K562 (cell line): Measurements from ENCODE around the gene DNAJC9. TPM values are rescaled to one million over a fixed set of nuclear protein-coding genes. Genes with fewer than 3 reads are reported as not detected.

Experiments used
- ATAC-seq: fragments of 200-7000 bp; cut with Tn5 transposase; 3 replicates; pipeline ENCODE4 v1.9.1; 2020; ENCODE audit warnings: moderate library complexity
- BruUV-seq: library from RNA; stranded (reverse); fragments of 400-500 nt; replicated peaks from 2 replicates; lab custom pipeline; 2021; lab: Mats Ljungman, UMichigan
- CTCF ChIA-PET: fragments of 300-600 bp; formaldehyde crosslinking; extraction: SDS; loops from one replicate; lab custom pipeline; 2021; ENCODE audit warnings: low intra/inter-chr PET ratio; lab: Yijun Ruan, JAX
- POLR2A ChIA-PET: fragments of 300-600, 350-650 bp; sonication (Branson Sonifier 250); formaldehyde crosslinking; extraction: SDS; loops from one replicate; lab custom pipeline; 2021; ENCODE audit warnings: antibody characterized with exemption, inconsistent platforms; lab: Yijun Ruan, JAX
- DNase-seq, 4 experiments: peaks; one replicate each; pipeline versions ENCODE4 v3.0.0 to v3.0.0-alpha.2; 2011 to 2018; ENCODE audit warnings: low spot score in 3 of 4, mixed read lengths in 3 of 4; ENCODE audit errors: extremely low read depth in 1 of 4
- FAIRE-seq: peaks from 2 replicates; lab custom pipeline; 2011; peaks lifted over from hg19 to GRCh38; lab: Jason Lieb, UNC
- H2AFZ ChIP-seq: 2 replicates; pipeline ENCODE4 v1.6.0; 2011; ENCODE audit warnings: low read depth, low read length, control low read depth, inconsistent platforms
- H3K27ac ChIP-seq: fragments of 200-600 bp; 3 replicates; pipeline ENCODE4 v1.8.0; 2011; ENCODE audit warnings: low read depth, mild to moderate bottlenecking, control low read depth, inconsistent platforms, low read length, moderate library complexity, mixed read lengths; ENCODE audit errors: extremely low read depth
- H3K27me3 ChIP-seq, 2 experiments: fragments of 300-600 bp in 1 of 2; 2 replicates in 1 of 2; 3 replicates in 1 of 2; pipeline versions ENCODE4 v1.6.0 to v1.8.0; 2011; ENCODE audit warnings: inconsistent platforms in 2 of 2, low read length in 2 of 2, mild to moderate bottlenecking in 1 of 2, mixed read lengths in 1 of 2, moderate library complexity in 1 of 2; ENCODE audit not compliant: control insufficient read depth in 2 of 2, insufficient read depth in 2 of 2
- H3K36me3 ChIP-seq: fragments of 300-600 bp; 3 replicates; pipeline ENCODE4 v1.8.0; 2011; ENCODE audit warnings: mild to moderate bottlenecking, low read length, inconsistent platforms; ENCODE audit not compliant: control insufficient read depth, insufficient read depth
- H3K4me1 ChIP-seq, 2 experiments: fragments of 200-600 bp in 1 of 2; replicated peaks in 1 of 2; 2 replicates in 1 of 2; 3 replicates in 1 of 2; pipeline versions ENCODE4 v1.5.1 to v1.8.0; 2011; ENCODE audit warnings: inconsistent platforms in 2 of 2, low read length in 2 of 2, mild to moderate bottlenecking in 1 of 2, mixed read lengths in 1 of 2, moderate library complexity in 1 of 2; ENCODE audit not compliant: control insufficient read depth in 2 of 2, insufficient read depth in 2 of 2
- H3K4me2 ChIP-seq: 2 replicates; pipeline ENCODE4 v1.6.1; 2011; ENCODE audit warnings: low read length, control low read depth, inconsistent platforms, mixed read lengths; ENCODE audit not compliant: insufficient read depth
- H3K4me3 ChIP-seq: fragments of 200-600 bp; sonication (generic), shearing (Covaris generic); 2 replicates; pipeline ENCODE4 v1.5.1; 2016; ENCODE audit warnings: control low read depth, inconsistent platforms
- H3K79me2 ChIP-seq: fragments of 200-600 bp; 3 replicates; pipeline ENCODE4 v1.8.0; 2011; ENCODE audit warnings: low read length, inconsistent platforms; ENCODE audit not compliant: control insufficient read depth, insufficient read depth
- H3K9ac ChIP-seq, 2 experiments: 2 replicates each; pipeline versions ENCODE4 v1.6.0 to v1.6.1; 2011; ENCODE audit warnings: low read depth in 2 of 2, low read length in 2 of 2, control low read depth in 1 of 2, inconsistent platforms in 1 of 2, mild to moderate bottlenecking in 1 of 2, mixed read lengths in 1 of 2; ENCODE audit not compliant: insufficient read depth in 1 of 2
- H3K9me1 ChIP-seq: one replicate; pipeline ENCODE4 v1.6.0; 2011; ENCODE audit warnings: inconsistent platforms, mild to moderate bottlenecking, low read length, moderate library complexity; ENCODE audit not compliant: control insufficient read depth, insufficient read depth
- H3K9me3 ChIP-seq: replicated peaks from 2 replicates; pipeline ENCODE4 v1.5.1; 2011; ENCODE audit warnings: low read depth, low read length, inconsistent platforms; ENCODE audit not compliant: control insufficient read depth, insufficient read depth
- H4K20me1 ChIP-seq: replicated peaks from 2 replicates; pipeline ENCODE4 v1.6.1; 2011; ENCODE audit warnings: low read length, inconsistent platforms, mixed read lengths; ENCODE audit not compliant: control insufficient read depth, insufficient read depth
- C11orf30 ChIP-seq: fragments of 450-650 bp; IDR thresholded peaks from 2 replicates; pipeline ENCODE4 v1.6.1; 2016; ENCODE audit warnings: low read depth, mild to moderate bottlenecking
- COPS2 ChIP-seq: fragments of 450-650 bp; conservative IDR thresholded peaks from 2 replicates; pipeline ENCODE4 v1.6.1; 2016; ENCODE audit warnings: mild to moderate bottlenecking, moderate library complexity
- CREB5 ChIP-seq: fragments of 250-450 bp; sonication (Bioruptor Pico); IDR thresholded peaks from 2 replicates; pipeline ENCODE4 v1.5.0; 2020; ENCODE audit warnings: mild to moderate bottlenecking
- MGA ChIP-seq: fragments of 450-650 bp; IDR thresholded peaks from 2 replicates; pipeline ENCODE4 v1.6.1; 2016; ENCODE audit warnings: mild to moderate bottlenecking, moderate library complexity
- NFE2 ChIP-seq: IDR thresholded peaks from 2 replicates; pipeline ENCODE4 v1.6.1; 2014; ENCODE audit warnings: antibody characterized with exemption, low read depth
- NR4A1 ChIP-seq, 2 experiments: fragments of 250-450 bp in 1 of 2; fragments of 450-650 bp in 1 of 2; sonication (Bioruptor Pico) in 1 of 2; IDR thresholded peaks; 2 replicates each; pipeline versions ENCODE4 v1.4.0 to v1.6.1; 2016 to 2020; ENCODE audit warnings: mild to moderate bottlenecking in 2 of 2, missing compliant biosample characterization in 1 of 2, missing genetic modification characterization in 1 of 2, moderate library complexity in 1 of 2
- RBM39 ChIP-seq: fragments of 200-400 bp; formaldehyde crosslinking; optimal IDR thresholded peaks from 2 replicates; pipeline ENCODE3; 2018; ENCODE audit warnings: low read depth, low read length
- SMARCA5 ChIP-seq: fragments of 450-650 bp; IDR thresholded peaks from 2 replicates; pipeline ENCODE4 v1.6.1; 2016
- ZNF239 ChIP-seq: fragments of 250-450 bp; sonication (Bioruptor Pico); IDR thresholded peaks from 2 replicates; pipeline ENCODE4 v1.4.0; 2020; ENCODE audit warnings: mild to moderate bottlenecking
- ZNF561 ChIP-seq: fragments of 450-650 bp; formaldehyde crosslinking; conservative IDR thresholded peaks from 2 replicates; pipeline ENCODE4 v1.4.0; 2020; ENCODE audit warnings: mild to moderate bottlenecking, moderate library complexity
- WGBS: fragments of 100-300 bp; shearing (Covaris generic); methylation state at CpG from one replicate; pipeline ENCODE4 v1.1.6; 2016; ENCODE audit warnings: low coverage, mixed read lengths; ENCODE audit not compliant: insufficient coverage; ENCODE audit errors: missing lambda C conversion rate; 5-methylcytosine and 5-hydroxymethylcytosine counted together
- in situ Hi-C: fragments of 300-500 bp; cut with MboI; formaldehyde crosslinking; loops from 4 replicates; pipeline ENCODE4 v1.15.0; 2018; ENCODE audit warnings: inconsistent platforms, mixed read lengths
- intact Hi-C: fragments of 100-400 bp; cut with micrococcal nuclease; formaldehyde crosslinking; loops from 2 replicates; pipeline ENCODE4 v1.14.2; 2022
- polyA plus RNA-seq, 8 experiments: library from polyadenylated mRNA; depleted of rRNA in 4 of 8; stranded (reverse) in 5 of 8; unstranded in 3 of 8; fragments of >200 nt; fragmentation: Nextera tagmentation in 2 of 8; fragmentation: Illumina TruSeq in 1 of 8; extraction: Ambion mirVana in 2 of 8; extraction: Trizol in 1 of 8; gene quantifications; 2 replicates each; pipeline versions ENCODE4 v1.2.1 to v1.2.3, GENCODE V29; 2011 to 2014; ENCODE audit warnings: inconsistent platforms in 1 of 8, missing spikeins in 1 of 8
- total RNA-seq, 7 experiments: library from RNA; depleted of rRNA in 6 of 7; stranded (reverse); fragments of >200 nt in 6 of 7; fragmentation: Illumina TruSeq in 2 of 7; extraction: Trizol in 2 of 7; gene quantifications; 2 replicates each; pipeline versions ENCODE4 v1.2.1 to v1.2.3, GENCODE V29; 2011 to 2021; ENCODE audit warnings: low replicate concordance in 1 of 7

The DNAJC9 gene
- total and polyA plus RNA-seq, 9 of the 15 experiments (the other 6 are each of a cell fraction or from before 2014, with no cell fraction given) = 66.7 to 133 (median 102) TPM

GRCh38 chr10:73264423-73264822 is 17.4 kb upstream of the DNAJC9 start:
- no peak overlapping the region for H3K4me2 ChIP-seq
- ChIA-PET CTCF (interaction anchor here (1.1 to 2.1 kb wide), 2 partner anchors 377 to 379 kb away, joined by 4 to 13 read pairs; no protein-coding TSS in a partner anchor), POLR2A (interaction anchor here (0.9 to 4.1 kb wide), 6 partner anchors 8 to 31 kb away, joined by 3 to 26 read pairs (median 6); partner anchors contain the start of genes DNAJC9 and MRPS16)
- peaks cover 7% of the 10 kb centered on the region; the same call in 1 of the 2 replicates for H3K9me3 ChIP-seq
- intact Hi-C loops = loop anchor here (1.0 kb wide), 1 partner anchor 265 kb away; no protein-coding TSS in a partner anchor
- in situ Hi-C loops = no loop called here
- H3K9me1 ChIP-seq = no peaks in the 10 kb centered on the region
- H2AFZ ChIP-seq = no peak overlapping the region
- no peaks in the 10 kb centered on the region for H3K79me2 ChIP-seq
- H3K9ac ChIP-seq = no peak overlapping the region
- no peak for DNase-seq
- BruUV-seq = no TSS peak
- H3K27me3 ChIP-seq = no peaks in the 10 kb centered on the region
- WGBS = 79% methylated on average over 2 of the region's 2 CpGs
- H4K20me1 ChIP-seq = no peaks in the 10 kb centered on the region
- H3K4me3 ChIP-seq = no peak overlapping the region
- H3K36me3 ChIP-seq = no peaks in the 10 kb centered on the region
- no peak overlapping the region for H3K27ac ChIP-seq
- ATAC-seq = no peak
- FAIRE-seq = no peak
- peaks cover 0 to 7% of the 10 kb centered on the region in 2 experiments; a peak in 2 of 5 replicates for H3K4me1 ChIP-seq
- peak; percentile 80 for TF ChIP-seq C11orf30
- no peak for TF ChIP-seq SMARCA5
- TF ChIP-seq ZNF561 (CRISPR knock-in tag) = no peak
- TF ChIP-seq ZNF239 = no peak
- no peak for TF ChIP-seq NR4A1 (CRISPR knock-in tag; IDR thresholded peaks at IDR 0.05)
- no peak for TF ChIP-seq NR4A1 (tag; IDR thresholded peaks at IDR 0.05)
- TF ChIP-seq COPS2 = no peak
- TF ChIP-seq NFE2 = peak; percentile 14; the same call in 1 of the 2 replicates
- no peak for TF ChIP-seq MGA
- TF ChIP-seq RBM39 = no peak
- TF ChIP-seq CREB5 (CRISPR knock-in tag) = no peak
